Measurements from ENCODE around the gene MAOB.

DNA sequence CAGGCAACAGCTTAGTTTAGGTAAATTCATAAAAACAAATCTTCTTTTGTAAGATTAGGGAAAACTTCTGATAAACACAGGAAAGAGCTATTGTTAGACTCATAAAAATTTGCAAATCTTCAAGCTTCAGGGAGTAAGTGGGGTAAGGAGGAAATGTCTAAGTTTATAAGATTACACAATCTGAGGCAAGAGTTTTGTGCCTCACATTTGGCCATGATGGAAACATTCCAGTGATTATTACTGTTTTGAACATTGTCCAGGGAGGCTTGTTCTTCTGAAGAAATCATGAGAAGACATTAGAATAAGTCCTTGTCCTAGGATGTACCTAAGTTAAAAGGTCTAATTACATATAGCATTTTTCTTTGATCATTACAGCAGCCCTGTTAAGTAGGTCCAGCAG, 72.8 kb downstream of the MAOB start:
- TF ChIP-seq POLR2AphosphoS5 (IDR thresholded peaks at IDR 0.05; ENCODE audit: borderline replicate concordance, low read depth, low read length): no peak
- TF ChIP-seq EZH2 (IDR thresholded peaks at IDR 0.05): no peak
